Thymus (tissue), 11 donors: ENCODE data around the gene SLC2A6. TPM values are rescaled to one million over a fixed set of nuclear protein-coding genes. Genes with fewer than 3 reads are reported as not detected.

ENCODE experiments used
- DNase-seq, 9 donors: peaks; one replicate each; pipeline ENCODE4 v3.0.0-alpha.2; 2013; ENCODE audit warnings: low spot score in 9 of 9, low read depth in 6 of 9, missing footprints in 1 of 9
- H3K27ac ChIP-seq, 2 donors: one replicate each; pipeline ENCODE4 v1.5.1; 2013; ENCODE audit warnings: control low read depth in 1 of 2, low read depth in 1 of 2, low read length in 1 of 2, mild to moderate bottlenecking in 1 of 2, moderate library complexity in 1 of 2
- H3K27me3 ChIP-seq, 2 donors: one replicate each; pipeline ENCODE4 v1.5.1; 2013; ENCODE audit warnings: low read length in 1 of 2; ENCODE audit not compliant: control insufficient read depth in 2 of 2, insufficient read depth in 1 of 2
- H3K36me3 ChIP-seq, 2 donors: one replicate each; pipeline ENCODE4 v1.5.1; 2013; ENCODE audit warnings: low read length in 1 of 2, mild to moderate bottlenecking in 1 of 2, moderate library complexity in 1 of 2; ENCODE audit not compliant: control insufficient read depth in 2 of 2, insufficient read depth in 2 of 2
- H3K4me1 ChIP-seq, 2 donors: one replicate each; pipeline ENCODE4 v1.5.1; 2013; ENCODE audit warnings: low read length in 2 of 2; ENCODE audit not compliant: control insufficient read depth in 2 of 2, insufficient read depth in 2 of 2
- H3K4me3 ChIP-seq, 2 donors: one replicate each; pipeline ENCODE4 v1.5.1; 2013; ENCODE audit warnings: low read length in 2 of 2, control low read depth in 1 of 2, mild to moderate bottlenecking in 1 of 2
- H3K9me3 ChIP-seq, 2 donors: one replicate each; pipeline ENCODE4 v1.5.1; 2013; ENCODE audit warnings: low read length in 1 of 2, mild to moderate bottlenecking in 1 of 2; ENCODE audit not compliant: control insufficient read depth in 2 of 2, insufficient read depth in 1 of 2
- WGBS: extraction: QIAGEN DNeasy Blood & Tissue Kit; methylation state at CpG from one replicate; pipeline ENCODE4 v1.1.7; 2013; 5-methylcytosine and 5-hydroxymethylcytosine counted together
- polyA plus RNA-seq: library from polyadenylated mRNA; stranded (reverse); fragments of 200-250 nt; gene quantifications from one replicate; pipeline ENCODE4 v1.2.3, GENCODE V29; 2013
- total RNA-seq: library from RNA; stranded (reverse); fragments of 120-200 nt; gene quantifications from one replicate; pipeline ENCODE4 v1.2.4, GENCODE V29; 2013
- donor health status: healthy.

Gene SLC2A6
- total and polyA plus RNA-seq, 2 donors: 2.0 to 5.5 TPM

GRCh38 chr9:133484671-133485437 is 6.0 kb upstream of the SLC2A6 start:
- H3K4me1 ChIP-seq: peaks cover 2 to 7% of the 10 kb centered on the region in 2 donors
- 88% methylated on average over 22 of the region's 22 CpGs for WGBS
- H3K27me3 ChIP-seq: peaks cover 3 to 12% of the 10 kb centered on the region in 2 donors
- H3K9me3 ChIP-seq: no peaks in the 10 kb centered on the region
- no peak overlapping the region for H3K4me3 ChIP-seq
- H3K36me3 ChIP-seq: no peaks in the 10 kb centered on the region
- no peak overlapping the region for H3K27ac ChIP-seq
- DNase-seq: no peak

- Histone ChIP-seq H3K4me1 (peaks cover 7 to 16% of the 10 kb centered on the region in 2 donors), H3K9me3 (no peaks in the 10 kb centered on the region), H3K36me3 (no peaks in the 10 kb centered on the region), H3K27ac (no peak overlapping the region), H3K4me3 (no peak overlapping the region), H3K27me3 (peaks cover 3 to 14% of the 10 kb centered on the region in 2 donors)
- WGBS: 93% methylated on average over 9 of the region's 9 CpGs
- no peak for DNase-seq
Measured at GRCh38 chr9:133483611-133484010, 4.7 kb upstream of the SLC2A6 start.

- Histone ChIP-seq H3K27me3 (peaks cover 3 to 8% of the 10 kb centered on the region in 2 donors), H3K27ac (peak overlapping the region in 1 of 2 donors; percentile 42), H3K4me1 (peaks cover 7 to 34% of the 10 kb centered on the region in 2 donors), H3K9me3 (peaks cover 0 to 3% of the 10 kb centered on the region in 2 donors), H3K36me3 (peaks cover 0 to 3% of the 10 kb centered on the region in 2 donors), H3K4me3 (peak overlapping the region; percentile 29 to 40)
- WGBS: 45% methylated on average over 17 of the region's 17 CpGs
- DNase-seq: no peak
Measured at GRCh38 chr9:133477992-133478850, 678 bp downstream of the SLC2A6 start.

GRCh38 chr9:133477461-133477860 is 1.4 kb downstream of the SLC2A6 start:
- Histone ChIP-seq H3K27me3 (peaks cover 3 to 8% of the 10 kb centered on the region in 2 donors), H3K27ac (no peak overlapping the region), H3K4me3 (no peak overlapping the region), H3K4me1 (peaks cover 7 to 34% of the 10 kb centered on the region in 2 donors), H3K9me3 (peaks cover 0 to 3% of the 10 kb centered on the region in 2 donors), H3K36me3 (peaks cover 0 to 6% of the 10 kb centered on the region in 2 donors)
- WGBS: 86% methylated on average over 4 of the region's 4 CpGs
- no peak for DNase-seq

- peaks cover 3 to 6% of the 10 kb centered on the region in 2 donors for H3K27me3 ChIP-seq
- H3K27ac ChIP-seq: no peak overlapping the region
- peaks cover 0 to 3% of the 10 kb centered on the region in 2 donors for H3K9me3 ChIP-seq
- no peak for DNase-seq
- peaks cover 7 to 34% of the 10 kb centered on the region in 2 donors for H3K4me1 ChIP-seq
- peaks cover 0 to 6% of the 10 kb centered on the region in 2 donors for H3K36me3 ChIP-seq
- WGBS: 98% methylated on average over 21 of the region's 21 CpGs
- H3K4me3 ChIP-seq: no peak overlapping the region
Measured at GRCh38 chr9:133476941-133477340, 2.0 kb downstream of the SLC2A6 start.

- 96% methylated on average over 27 of the region's 27 CpGs for WGBS
- no peak overlapping the region for H3K27ac ChIP-seq
- H3K9me3 ChIP-seq: peaks cover 0 to 3% of the 10 kb centered on the region in 2 donors
- no peak for DNase-seq
- H3K4me1 ChIP-seq: peaks cover 7 to 34% of the 10 kb centered on the region in 2 donors
- peaks cover 3 to 6% of the 10 kb centered on the region in 2 donors for H3K27me3 ChIP-seq
- peaks cover 0 to 6% of the 10 kb centered on the region in 2 donors for H3K36me3 ChIP-seq
- no peak overlapping the region for H3K4me3 ChIP-seq
Measured at GRCh38 chr9:133476036-133476931, 2.6 kb downstream of the SLC2A6 start.

GRCh38 chr9:133475292-133476012 is 3.4 kb downstream of the SLC2A6 start:
- 94% methylated on average over 27 of the region's 27 CpGs for WGBS
- DNase-seq: no peak
- H3K27ac ChIP-seq: no peak overlapping the region
- H3K27me3 ChIP-seq: peaks cover 2 to 3% of the 10 kb centered on the region in 2 donors
- peaks cover 0 to 3% of the 10 kb centered on the region in 2 donors for H3K9me3 ChIP-seq
- peaks cover 7 to 34% of the 10 kb centered on the region in 2 donors for H3K4me1 ChIP-seq
- H3K36me3 ChIP-seq: peaks cover 0 to 6% of the 10 kb centered on the region in 2 donors
- H3K4me3 ChIP-seq: no peak overlapping the region

GRCh38 chr9:133474853-133475252 is 4.0 kb downstream of the SLC2A6 start:
- Histone ChIP-seq H3K9me3 (peaks cover 0 to 3% of the 10 kb centered on the region in 2 donors), H3K27ac (no peak overlapping the region), H3K4me3 (no peak overlapping the region), H3K36me3 (peaks cover 0 to 6% of the 10 kb centered on the region in 2 donors), H3K27me3 (peaks cover 0 to 3% of the 10 kb centered on the region in 2 donors), H3K4me1 (peaks cover 5 to 32% of the 10 kb centered on the region in 2 donors)
- DNase-seq: no peak
- 67% methylated on average over 20 of the region's 20 CpGs for WGBS
